TTC549 (cell line): ENCODE data around the gene RBM3.
"Not testable (repeated sequence)": the region's sequence is repeated elsewhere in the genome, so short reads cannot be mapped to it uniquely, and the experiment has no call there.

ENCODE experiments used
- FAIRE-seq: peaks from 2 replicates; lab custom pipeline; 2012; peaks lifted over from hg19 to GRCh38; lab: Jason Lieb, UNC

RBM3 gene

DNA sequence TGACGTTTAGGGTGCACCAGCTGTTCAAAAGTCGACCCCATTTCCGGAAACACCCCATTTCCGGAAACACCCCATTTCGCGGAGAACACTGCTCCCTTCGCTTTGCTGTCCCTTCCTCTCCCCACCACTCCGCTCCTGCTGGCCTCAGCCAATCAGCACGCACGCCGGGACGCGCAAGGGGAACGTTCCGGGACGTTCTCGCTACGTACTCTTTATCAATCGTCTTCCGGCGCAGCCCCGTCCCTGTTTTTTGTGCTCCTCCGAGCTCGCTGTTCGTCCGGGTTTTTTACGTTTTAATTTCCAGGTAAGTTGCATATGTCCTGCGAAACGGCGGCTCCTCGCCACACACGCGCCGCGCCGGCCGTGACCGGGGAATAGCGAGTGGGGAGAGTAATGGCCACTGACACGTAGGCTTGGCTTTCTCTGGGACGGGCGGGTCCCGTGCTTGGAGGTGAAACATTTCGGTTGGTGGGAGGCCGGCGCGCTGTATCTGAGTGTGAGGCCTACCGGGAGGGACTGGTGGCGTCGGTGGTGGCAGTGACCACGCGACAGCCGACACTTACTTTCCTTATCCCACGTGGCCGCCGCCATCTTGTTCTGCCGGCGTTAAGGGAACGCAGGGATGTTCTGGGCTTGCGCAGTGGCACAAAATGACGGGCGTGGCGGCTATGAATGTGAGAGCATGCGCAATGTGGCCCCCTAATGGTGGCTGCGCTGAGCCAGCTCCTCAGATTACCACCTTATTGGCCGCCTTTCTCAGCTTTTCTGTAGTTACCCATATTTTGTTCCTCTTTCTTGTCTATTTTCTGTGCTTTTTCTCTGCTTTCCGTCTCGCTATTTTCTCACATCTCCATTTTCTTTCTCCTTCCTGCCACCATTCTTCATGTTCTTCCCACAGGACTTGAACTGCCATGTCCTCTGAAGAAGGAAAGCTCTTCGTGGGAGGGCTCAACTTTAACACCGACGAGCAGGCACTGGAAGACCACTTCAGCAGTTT, at the start of gene RBM3:
Gene RBM3 (plus strand): TSS at position 215 of the 997 bp plus-strand sequence. CDS start 697 bp downstream, at position 912.
- no peak for FAIRE-seq

DNA sequence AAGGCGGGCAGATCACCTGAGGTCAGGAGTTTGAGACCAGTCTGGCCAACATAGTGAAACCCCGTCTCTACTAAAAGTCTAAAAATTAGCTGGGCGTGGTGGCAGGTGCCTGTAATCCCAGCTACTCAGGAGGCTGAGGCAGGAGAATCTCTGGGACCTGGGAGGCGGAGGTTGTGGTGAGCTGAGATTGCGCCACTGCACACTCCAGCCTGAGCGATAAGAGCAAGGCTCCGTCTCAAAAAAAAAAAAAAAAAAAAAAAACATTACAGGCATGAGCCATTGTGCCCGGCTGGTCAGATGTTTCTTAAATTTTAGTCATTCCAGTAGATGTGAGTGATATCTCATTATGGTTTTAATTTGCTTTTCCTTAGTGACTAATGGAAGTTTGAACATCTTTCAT, 48.4 kb upstream of the RBM3 start:
- not testable (repeated sequence) for FAIRE-seq

DNA sequence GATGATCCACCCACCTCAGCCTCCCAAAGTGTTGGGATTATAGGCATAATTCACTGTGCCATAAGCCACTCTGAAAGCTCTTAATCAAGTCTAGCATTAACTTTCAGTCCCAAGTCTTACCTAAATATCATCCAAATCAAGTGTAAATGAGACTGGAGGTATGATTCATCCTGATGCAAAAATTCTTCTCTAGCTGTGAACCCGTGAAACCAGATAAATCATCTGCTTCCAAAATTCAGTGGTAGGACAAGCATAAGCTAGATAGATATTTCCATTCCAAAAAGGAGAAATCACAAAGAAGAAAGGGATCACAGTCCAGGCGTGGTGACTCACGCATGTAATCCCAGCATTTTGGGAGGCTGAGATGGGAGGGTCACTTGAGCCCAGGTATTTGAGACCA, 43.5 kb upstream of the RBM3 start:
- no peak for FAIRE-seq

DNA sequence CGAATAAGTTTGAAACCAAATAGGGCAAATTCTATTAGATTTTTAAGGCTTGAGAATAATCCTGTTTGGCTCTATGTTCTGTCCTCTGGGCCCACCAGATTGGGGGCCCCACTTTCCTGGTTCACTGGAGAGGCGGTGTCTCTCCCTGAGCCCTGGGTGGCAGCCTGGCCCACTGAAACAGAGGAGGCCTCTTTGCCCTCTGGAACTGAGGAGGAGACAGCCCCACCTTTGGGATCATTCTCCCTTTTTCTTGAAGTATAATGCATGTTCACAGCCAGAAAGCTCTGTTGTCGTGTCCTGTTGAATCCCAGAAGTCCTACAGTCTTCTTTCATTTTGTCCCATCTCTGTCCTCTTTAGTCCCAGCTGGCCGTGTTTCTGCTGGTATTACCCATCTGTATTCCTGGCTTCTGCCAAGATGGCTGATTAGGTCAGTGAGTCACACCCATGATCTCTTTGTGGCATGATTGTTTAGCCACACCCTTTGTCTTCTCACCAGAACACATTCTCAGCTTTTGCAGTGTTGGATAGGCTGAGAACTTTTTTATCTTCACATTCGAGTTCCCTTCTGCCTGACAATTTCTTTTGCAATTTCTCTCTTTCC, 42.8 kb upstream of the RBM3 start:
- FAIRE-seq: no peak

DNA sequence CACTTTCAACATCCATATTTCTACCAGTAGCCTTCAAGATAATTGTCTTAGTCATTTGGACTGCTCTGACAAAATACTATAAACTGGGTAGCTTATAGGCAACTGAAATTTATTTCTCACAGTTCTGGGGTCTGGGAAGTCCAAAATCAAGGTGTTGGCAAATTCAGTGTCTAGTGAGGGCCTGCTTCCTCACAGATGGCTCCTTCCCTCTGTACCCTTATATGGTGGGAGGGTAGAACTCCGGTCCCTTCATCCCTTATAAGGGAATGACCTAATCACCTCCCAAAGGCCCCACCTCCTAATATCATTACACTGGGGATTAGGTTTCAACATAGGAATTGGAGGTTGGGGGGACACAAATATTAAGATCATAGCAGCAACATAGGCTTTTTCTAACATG, 42.1 kb upstream of the RBM3 start:
- no peak for FAIRE-seq

DNA sequence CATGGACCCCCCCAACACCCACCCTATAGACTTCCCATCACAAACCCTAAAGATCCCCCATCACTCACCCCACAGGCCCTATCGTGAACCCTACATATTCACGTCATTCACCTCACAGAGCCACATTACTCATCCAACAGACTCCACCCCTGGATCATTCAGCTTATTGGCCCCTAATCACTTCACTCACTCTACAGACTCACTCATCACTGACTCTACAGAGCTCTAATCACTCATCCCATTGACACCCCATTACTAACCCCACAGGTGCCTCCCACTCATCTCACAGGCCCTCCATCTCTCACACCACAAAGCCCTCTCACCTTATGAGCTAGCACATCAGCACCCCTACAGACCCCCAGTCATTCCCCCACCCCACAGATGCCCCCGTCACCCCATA, 41.1 kb upstream of the RBM3 start:
- no peak for FAIRE-seq

DNA sequence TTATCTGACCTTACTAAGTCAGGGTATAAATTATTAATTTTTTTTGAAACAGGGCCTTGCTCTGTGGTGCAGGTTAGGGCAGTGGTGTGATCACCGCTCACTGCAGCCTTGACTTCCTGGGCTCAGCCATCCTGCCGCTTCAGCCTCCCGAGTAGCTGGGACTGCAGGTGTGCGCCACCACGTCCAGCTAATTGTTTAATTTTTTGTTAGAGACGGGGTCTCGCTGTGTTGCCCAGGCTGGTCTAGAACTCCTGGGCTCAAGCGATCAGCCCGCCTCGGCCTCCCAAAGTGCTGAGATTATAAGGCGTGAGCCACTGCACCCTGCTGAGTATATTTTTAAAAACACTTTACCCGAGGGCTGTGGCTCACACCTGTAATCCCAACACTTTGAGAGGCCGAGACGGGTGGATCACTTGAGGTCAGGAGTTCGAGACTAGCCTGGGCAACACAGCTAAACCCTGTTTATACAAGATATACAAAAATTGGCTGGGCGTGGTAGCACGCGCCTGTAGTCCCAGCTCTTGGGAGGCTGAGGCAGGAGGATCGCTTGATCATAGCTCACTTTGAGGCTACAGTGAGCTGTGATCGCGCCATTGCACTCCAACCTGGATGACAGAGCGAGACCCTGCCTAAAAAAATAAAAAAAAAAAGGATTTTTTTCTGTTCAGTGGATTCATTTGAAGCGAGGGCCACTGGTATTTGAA, 35.5 kb upstream of the RBM3 start:
- no peak for FAIRE-seq

DNA sequence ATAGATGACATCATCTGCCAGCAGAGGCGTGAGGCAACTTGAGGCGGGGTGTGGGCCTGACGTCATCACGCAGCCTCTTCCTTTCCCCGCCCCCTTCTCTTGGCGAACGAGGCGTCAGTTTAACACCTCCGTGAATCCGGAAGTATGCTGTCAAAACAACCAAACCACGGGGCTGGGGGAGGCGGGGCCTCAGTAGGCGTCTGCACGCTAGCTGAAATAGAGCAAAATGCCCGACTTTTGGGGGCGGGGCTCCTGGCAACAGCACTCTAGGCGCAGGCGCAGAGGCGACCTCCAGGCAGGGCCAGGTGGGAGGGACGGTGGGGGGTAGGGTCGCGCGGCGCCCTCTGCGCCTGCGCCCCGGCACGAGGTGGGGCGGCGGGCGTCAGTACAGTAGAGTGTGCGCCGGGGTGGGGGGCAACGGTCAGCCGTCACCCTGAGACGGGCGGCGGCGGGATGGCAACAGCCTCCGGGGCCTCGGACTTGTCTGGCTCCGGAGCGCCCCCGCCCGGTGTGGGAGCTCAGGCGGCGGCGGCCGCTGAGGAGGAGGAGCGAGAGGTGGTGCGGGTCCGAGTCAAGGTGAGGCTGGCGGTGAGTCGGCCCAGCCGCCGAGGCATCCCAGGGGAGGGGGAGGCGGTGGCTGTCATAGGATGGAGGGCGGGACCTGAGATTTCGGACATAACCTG, 34.8 kb upstream of the RBM3 start, which contains the start of gene TBC1D25:
Gene TBC1D25 (plus strand): TSS at position 370 of the 683 bp plus-strand sequence. CDS start 84 bp downstream, at position 454.
- peak; percentile 22 for FAIRE-seq

DNA sequence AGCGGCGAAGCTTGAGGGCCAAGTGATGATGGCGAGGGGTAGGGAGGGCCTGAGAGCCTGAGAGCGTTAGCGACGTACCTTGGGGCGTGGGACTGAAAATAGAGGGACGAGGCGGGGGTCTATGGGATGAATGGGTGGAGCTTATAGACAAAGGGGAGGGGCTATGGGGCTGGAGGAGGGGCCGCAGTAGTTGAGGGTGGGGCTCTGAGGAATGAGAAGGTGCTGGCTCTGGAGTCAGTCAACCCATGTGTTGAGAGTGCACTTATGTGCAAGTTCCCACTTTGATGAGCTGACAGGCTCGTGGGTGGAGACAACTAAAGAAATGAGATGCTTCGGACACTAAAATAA, 34.3 kb upstream of the RBM3 start:
- no peak for FAIRE-seq

DNA sequence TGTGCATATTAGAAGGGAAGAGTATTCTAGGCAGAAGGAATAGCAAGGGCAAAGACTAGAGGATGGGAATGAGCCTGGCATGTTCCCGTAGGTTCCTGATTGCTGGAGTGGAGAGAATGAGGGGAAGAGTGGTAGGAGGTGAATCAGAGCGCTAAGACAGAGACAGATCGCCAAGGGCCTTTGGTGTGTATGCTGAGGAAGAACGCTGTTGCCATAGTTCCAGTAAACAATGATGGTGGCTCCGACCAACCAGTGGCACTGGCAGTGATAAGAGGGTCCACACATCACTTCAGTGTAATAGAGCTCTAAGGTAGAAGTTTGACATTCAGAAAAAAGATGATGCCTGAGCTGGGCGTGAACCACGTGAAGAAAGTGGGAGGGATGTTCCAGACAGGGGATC, 33.8 kb upstream of the RBM3 start:
- FAIRE-seq: no peak

DNA sequence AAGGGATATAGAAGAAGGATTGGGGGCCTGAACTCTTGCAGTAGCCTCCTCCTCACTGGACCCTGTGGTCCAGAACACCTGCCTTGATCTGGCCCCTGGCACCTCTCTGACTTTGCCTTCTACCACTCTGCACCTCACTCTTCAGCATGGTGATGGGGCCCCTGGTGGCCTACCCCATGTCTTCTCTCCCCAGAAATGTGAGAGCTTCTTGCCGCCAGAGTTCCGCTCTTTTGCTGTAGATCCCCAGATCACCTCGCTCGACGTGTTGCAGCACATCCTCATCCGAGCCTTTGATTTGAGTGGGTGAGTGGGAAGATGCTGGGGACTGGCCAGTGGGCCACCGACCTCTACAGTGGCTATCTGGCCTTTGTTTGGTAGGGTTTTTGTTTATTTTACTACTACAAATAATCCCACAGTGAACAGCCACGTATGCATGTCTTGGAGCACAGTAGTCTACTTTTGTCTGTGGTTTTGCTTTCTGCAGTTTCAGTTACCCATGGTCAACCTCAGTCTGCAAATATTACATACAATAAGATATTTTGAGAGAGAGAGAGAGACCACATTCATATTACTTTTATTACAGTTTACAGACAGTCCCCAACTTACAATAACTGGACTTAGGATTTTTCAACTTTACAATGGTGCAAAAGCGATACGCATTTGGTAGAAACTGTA, 33.0 kb upstream of the RBM3 start:
- no peak for FAIRE-seq

DNA sequence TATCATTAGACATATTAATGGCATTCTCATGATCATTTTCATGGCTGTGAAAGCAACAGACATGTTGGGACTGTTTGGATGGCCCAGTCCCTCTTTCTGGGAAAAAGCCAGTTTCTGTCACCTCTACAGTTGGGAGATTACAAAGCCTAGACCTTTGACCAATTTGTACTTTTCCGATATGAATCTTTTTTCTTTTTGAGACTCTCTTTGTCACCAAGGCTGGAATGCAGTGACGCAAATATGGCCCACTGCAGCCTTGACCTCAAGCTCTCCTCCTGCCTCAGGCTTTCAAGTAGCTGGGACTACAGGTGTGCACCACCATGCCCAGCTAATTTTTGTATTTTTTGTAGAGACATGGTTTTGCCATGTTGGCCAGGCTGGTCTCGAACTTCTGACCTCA, 25.4 kb upstream of the RBM3 start:
- no peak for FAIRE-seq

DNA sequence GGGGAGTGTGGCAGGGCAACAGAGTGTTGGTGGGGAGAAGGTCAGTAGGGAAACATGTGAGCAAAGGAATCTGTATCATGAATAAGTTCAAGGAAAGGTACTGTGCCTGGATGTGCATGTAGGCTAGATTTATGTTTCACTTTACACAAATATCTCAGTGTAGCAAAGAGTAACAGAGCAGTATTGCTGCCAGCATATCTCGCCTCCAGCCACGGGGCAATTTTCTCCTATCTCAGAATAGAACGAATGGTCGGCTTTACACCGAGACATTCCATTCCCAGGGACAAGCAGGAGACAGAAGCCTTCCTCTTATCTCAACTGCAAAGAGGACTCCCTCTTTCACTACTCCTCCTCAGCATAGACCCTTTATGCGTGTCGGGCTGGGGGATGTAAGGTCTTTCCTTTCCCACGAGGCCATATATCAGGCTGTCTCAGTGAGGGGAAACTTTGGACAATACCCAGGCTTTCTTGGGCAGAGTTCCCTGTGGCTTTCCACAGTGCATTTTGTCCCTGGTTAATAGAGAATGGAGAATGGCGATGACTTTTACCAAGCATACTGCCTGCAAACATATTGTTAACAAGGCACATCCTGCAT, 18.5 kb upstream of the RBM3 start:
- not testable (repeated sequence) for FAIRE-seq

DNA sequence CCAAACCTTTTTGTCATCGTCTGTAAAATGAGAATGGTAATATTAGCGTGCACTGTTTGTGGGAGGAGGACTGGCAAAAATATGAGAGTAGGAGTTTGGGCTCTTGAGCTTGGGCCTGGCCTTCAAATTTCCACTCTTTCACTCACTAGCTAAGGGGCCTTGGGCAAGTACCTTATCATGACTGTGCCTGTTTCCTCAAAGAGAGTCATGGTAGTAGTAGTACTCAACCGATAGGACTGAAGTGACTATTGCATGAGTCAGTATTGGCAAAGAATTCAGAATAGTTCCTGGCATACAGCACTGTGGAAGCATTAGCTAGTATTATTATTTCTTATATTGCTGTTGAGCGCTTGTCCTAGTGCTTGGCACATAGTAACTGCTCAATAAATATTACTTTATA, 16.0 kb upstream of the RBM3 start:
- FAIRE-seq: no peak

DNA sequence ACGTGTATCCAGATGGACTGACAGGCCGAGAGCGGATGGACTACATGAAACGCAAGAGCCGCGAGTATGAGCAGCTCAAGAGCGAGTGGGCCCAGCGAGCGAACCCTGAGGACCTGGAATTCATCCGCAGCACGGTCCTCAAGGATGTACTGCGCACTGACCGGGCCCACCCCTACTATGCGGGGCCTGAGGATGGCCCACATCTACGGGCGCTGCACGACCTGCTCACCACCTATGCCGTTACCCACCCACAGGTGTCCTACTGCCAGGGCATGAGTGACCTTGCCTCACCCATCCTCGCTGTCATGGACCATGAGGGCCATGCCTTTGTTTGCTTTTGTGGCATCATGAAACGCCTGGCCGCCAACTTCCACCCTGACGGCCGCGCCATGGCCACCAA, 14.6 kb upstream of the RBM3 start:
- no peak for FAIRE-seq

DNA sequence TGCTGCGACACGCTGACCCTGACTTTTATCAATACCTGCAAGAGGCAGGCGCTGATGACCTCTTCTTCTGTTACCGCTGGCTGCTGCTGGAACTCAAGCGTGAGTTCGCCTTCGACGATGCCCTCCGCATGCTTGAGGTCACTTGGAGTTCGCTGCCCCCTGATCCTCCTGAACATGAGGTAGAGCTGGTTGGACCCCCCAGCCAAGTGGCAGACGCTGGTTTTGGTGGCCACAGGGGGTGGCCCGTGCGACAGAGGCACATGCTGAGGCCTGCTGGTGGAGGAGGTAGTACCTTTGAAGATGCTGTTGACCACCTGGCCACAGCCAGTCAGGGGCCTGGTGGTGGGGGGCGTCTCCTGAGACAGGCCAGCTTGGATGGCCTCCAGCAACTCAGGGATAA, 14.2 kb upstream of the RBM3 start:
- no peak for FAIRE-seq

DNA sequence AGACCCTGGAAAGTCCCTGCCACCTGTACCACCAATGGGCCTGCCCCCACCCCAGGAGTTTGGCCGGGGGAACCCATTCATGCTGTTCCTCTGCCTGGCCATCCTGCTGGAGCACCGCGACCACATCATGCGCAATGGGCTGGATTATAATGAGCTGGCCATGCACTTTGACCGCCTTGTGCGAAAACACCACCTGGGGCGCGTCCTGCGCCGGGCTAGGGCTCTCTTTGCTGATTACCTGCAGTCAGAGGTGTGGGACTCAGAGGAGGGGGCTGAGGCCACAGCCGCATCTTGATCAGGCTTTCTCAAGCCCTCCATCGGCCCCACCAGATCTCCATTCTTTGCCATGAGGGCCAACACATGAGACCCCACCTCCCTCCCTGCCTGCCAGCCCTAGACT, 13.6 kb upstream of the RBM3 start:
- no peak for FAIRE-seq

DNA sequence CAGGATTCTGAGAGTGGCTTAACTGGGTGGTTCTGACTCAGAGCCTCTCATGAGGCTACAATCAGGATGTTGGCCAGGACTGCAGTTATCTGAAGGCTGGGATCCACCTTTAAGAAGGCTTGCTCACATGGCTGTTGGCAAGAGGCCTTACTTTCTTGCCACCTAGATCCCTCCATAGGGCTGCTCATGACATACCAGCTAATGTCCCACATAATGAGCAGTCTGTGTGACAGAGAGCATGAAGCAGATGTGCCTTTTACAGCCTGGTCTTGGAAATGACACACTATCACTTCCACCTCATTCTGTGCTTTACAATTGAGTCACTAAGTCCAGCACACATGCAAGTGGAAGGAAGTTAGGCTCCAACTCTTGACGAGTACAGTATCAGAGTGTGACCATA, 4.3 kb upstream of the RBM3 start:
- FAIRE-seq: no peak

DNA sequence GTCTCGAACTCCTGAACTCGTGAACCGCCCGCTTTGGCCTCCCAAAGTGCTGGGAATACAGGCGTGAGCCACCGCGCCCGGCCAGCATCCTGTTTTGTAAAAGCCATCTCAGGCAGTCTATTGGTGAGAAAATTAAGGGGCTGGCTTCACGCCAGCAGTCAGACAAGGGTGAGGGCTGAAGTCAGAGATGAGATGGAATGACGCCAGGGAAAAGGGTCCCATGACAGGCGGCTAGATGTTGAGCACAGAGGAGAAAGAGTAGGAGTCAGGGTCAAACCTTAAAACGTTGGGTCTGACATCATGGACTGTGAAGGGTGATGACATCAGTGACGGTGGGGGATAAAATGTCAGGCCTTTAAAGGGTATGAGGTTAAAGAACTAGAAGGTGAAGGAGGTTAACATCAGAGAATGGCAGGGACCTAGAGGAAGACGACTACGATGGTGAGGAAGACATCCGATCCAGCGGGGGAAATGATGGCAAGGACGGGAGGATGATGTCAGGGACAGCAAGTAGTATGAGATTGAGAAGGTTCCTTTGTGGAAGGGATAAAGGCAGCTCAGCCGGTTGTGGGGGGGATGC, 504 bp upstream of the RBM3 start:
- no peak for FAIRE-seq

DNA sequence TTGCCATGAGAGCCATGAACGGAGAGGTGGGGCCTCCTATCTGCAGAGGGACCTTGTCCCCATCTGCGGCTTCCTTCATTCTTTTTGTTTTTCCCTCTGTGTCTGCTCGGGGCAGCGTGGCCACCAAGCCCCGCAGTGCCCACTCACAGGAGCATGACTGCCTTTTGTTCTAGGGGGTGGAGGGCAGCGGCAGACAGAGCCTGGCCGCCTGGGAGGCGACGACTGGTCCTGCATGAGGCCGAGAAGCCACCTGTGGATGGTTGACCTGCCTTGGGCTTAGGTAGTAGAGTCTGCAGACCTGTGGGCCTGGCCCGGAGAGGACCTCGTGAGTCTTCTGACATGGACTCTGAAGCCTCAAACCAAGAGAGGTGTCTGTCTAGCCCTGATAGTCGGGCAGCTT, 1.4 kb downstream of the RBM3 start:
- no peak for FAIRE-seq

DNA sequence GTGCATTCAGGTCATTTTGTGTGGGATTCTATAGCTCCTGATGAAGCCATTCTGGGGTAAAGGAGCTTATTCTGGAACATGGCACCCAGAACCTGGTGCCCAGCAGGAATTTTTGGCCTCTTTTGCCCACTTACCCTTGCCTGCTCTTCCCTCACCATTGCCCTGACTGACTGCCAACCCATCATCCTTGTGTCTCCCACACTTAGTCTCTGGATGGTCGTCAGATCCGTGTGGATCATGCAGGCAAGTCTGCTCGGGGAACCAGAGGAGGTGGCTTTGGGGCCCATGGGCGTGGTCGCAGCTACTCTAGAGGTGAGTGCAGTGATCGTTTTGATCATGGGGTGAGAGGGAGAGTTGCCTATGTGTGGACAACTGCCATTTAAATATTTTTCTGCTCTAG, 1.8 kb downstream of the RBM3 start:
- FAIRE-seq: no peak
